Left renal cortex interstitium (tissue), 4 donors: ENCODE measurements around the gene POMT1. TPM values are rescaled to one million over a fixed set of nuclear protein-coding genes. Genes with fewer than 3 reads are reported as not detected.
"Not testable (repeated sequence)": the region's sequence is repeated elsewhere in the genome, so short reads cannot be mapped to it uniquely, and the experiment has no call there.

Source experiments
- DNase-seq, 4 donors: peaks; one replicate each; pipeline ENCODE4 v3.0.0-alpha.2; 2013; ENCODE audit warnings: low read depth in 4 of 4, low spot score in 2 of 4, missing footprints in 1 of 4
- polyA plus RNA-seq, 4 donors: library from polyadenylated mRNA; unstranded; fragments of 120-200 nt; gene quantifications; one replicate each; pipeline ENCODE4 v1.2.1, GENCODE V29; 2013; ENCODE audit not compliant: insufficient read length in 4 of 4

The POMT1 gene, protein sequence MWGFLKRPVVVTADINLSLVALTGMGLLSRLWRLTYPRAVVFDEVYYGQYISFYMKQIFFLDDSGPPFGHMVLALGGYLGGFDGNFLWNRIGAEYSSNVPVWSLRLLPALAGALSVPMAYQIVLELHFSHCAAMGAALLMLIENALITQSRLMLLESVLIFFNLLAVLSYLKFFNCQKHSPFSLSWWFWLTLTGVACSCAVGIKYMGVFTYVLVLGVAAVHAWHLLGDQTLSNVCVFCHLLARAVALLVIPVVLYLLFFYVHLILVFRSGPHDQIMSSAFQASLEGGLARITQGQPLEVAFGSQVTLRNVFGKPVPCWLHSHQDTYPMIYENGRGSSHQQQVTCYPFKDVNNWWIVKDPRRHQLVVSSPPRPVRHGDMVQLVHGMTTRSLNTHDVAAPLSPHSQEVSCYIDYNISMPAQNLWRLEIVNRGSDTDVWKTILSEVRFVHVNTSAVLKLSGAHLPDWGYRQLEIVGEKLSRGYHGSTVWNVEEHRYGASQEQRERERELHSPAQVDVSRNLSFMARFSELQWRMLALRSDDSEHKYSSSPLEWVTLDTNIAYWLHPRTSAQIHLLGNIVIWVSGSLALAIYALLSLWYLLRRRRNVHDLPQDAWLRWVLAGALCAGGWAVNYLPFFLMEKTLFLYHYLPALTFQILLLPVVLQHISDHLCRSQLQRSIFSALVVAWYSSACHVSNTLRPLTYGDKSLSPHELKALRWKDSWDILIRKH
- 10 to 100 TPM; 29.0 to 54.6 (median 43.6) TPM for polyA plus RNA-seq

- peak; percentile 67 to 81 (median 76) for DNase-seq
Observed at GRCh38 chr9:131502781-131503625, at the start of gene POMT1. POMT1 (plus strand) TSS chr9:131502918; CDS start chr9:131504219, 1,301 bp downstream.

DNA sequence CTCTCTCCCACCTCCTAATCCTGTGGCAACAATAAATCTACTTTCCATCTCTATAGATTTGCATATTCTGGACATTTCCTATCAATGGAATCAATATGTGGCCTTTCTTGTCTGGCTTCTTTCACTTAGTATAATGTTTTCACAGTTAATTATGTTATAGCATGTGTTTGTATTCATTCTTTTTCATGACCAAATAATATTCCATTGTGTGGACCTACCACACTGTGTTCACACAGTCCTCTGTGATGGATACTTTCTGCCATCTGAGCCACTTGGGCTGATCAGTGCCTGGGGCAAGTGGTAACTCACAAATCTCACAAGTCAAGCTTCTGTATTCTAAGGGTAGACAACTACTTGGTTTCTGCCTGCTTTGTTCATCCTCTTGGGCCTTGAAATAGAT is 48.7 kb upstream of the POMT1 start:
- DNase-seq: no peak

- DNase-seq: not testable (repeated sequence)
Observed at GRCh38 chr9:131455655-131456054, 47.1 kb upstream of the POMT1 start.

GRCh38 chr9:131457746-131458145 is 45.0 kb upstream of the POMT1 start:
- no peak for DNase-seq

DNA sequence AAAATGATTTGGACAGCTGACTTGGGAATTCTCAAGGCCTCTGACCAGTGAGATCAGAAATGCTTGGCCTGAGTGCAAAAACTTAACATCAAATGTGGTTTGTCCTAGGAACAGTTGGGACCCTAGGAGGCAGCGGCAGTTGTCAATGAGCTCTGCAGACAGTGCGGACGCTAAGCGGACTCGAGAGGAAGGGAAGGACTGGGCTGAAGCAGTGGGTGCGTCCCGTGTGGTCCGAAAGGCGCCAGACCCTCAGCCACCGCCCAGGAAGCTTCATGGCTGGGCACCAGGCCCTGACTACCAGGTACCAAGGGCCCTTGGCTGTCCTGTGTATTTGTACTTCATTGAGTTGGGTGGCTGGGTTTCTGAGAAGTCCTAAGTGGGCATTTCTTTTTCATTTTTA is 43.7 kb upstream of the POMT1 start:
- DNase-seq: no peak

DNA sequence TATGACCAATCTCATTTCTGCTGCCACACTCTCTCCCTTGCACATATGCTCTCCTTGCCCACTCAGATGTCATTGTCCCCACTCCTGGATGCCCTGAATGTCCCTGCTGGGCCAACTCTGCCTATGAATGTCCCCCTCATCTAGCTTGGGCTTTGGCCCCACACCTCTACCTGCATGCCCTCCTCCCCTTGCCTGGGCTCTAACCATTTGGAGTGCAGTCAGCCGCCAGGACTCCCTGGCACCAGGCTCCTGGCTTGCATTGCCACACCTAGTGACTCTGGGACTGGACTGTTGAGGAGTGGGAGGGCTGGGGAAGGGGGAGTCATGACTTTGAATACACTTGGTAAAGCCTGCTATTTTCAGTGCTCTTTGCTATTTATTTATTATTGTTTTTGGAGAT is 41.6 kb upstream of the POMT1 start:
- no peak for DNase-seq

GRCh38 chr9:131464354-131465000 is 38.2 kb upstream of the POMT1 start:
- DNase-seq: no peak

DNA sequence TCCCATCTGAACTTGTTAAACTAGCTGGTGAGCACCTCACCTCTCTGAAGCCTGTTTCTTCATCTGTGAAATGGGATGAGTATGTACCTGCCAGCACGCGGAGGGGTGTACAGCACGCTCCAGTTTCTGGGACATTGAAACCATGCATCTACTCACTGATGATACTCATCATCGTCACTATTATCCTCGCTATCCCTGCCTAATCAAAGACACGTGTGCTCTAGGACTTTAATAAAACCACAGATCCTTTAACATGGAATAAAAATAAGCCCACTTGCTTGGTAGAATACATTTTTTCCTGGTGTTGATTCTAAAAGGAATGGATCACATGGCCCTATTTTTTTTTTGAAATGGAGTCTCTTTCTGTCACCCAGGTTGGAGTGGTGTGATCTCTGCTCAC is 37.3 kb upstream of the POMT1 start:
- no peak for DNase-seq

DNA sequence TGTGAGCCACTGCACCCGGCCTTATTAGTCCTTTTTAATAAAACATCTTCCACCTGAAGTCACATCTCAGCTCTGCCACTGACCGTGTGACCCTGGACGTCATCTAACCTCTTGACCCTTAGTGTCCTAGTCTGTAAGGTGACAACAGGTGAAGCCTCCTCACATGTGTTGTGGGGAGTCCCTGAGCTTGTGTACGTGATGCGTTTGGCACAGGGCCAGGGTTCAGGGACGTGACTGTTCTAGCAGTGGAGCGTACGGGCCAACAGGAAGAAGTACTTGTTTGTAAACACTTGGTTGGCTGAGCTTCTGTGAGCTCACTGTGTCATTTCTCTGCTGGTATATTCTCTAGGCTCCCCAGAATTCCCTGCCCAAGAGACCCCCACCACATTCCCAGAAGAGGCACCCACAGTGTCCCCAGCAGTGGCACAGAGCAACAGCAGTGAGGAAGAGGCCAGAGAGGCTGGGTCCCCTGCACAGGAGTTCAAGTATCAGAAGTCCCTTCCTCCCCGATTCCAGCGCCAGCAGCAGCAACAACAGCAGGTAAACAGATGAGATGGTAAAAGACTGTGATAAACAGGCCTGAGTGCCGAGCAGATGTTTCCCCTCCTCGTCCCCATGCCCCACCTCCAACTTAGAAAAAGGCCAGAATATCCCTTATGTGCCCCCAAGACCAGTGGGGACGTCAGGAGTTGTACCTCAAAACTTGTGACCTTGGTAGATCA is 35.3 kb upstream of the POMT1 start:
- DNase-seq: no peak

DNA sequence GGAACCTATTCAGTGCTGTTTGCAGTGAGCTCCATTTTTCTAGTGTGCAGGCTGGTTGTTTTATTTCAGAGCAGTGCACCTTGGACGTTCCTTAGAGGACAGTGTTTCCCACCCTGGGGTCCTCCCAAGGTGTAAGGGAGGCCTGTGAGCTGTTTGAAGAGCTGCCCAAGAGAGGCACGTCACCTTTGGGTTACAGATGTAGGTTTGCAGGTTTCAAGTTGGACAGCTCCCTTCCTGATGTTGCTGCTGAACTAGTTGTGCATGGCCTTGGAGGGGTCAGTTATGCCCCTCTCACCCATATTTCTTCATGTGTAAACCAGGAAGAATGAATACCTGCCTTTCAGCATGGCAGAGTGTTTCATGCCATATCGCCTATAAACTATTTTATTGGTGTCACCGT is 34.7 kb upstream of the POMT1 start:
- no peak for DNase-seq

DNA sequence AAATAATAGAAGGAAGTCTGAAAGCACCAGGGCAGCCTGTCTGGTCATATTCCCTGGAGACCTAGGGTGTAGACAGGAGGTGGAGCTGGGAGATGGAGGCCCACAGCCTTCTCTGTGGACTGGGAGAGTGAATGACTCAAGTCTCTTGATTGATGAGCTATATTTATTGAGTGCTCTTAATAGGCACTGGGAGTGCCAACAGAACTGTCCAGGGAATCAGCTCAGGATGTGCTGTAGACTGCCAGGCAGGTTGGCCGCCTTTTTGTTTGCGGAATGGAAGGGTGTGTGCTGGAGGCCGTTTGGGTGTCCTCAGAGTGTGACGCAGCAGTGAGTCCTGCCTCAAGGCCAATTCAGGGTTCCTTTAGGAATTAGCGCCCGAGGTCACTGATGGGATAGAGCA is 33.4 kb upstream of the POMT1 start:
- DNase-seq: no peak

DNA sequence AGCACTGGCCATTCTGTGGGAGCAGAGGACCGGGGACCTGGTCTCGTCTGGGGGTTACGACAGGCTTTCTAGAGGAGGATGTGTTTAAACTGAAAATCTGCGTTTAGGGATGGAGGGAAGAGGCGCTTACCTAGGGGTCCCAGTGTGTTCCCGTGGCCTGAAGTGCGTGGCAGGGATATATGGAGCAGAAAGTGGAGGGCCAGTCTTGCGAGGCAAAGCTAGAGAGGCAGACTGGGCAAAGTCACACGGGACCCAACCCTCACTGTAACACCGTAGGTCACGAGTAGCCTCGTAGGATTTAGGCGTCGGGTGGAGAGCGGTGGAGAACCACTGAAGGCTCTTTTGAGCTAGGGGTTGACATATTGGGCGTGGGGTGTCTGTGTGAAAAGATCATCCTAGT is 32.8 kb upstream of the POMT1 start:
- no peak for DNase-seq

DNA sequence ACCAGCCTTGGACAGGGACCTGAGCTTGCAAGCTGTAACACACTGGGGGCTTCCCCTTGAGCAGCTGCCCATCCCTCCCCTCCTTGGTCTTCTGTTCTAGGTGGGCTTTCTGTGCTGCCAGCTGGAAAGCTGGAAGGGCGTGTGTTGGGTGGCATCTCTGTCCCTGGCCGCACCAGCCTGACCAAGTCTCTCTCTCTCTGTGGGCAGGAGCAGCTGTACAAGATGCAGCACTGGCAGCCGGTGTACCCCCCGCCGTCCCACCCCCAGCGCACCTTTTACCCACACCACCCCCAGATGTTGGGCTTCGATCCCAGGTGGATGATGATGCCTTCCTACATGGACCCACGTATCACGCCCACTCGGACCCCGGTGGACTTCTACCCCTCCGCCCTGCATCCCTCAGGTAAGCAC is 32.1 kb upstream of the POMT1 start:
- no peak for DNase-seq

GRCh38 chr9:131472085-131472484 is 30.6 kb upstream of the POMT1 start:
- DNase-seq: not testable (repeated sequence)

DNA sequence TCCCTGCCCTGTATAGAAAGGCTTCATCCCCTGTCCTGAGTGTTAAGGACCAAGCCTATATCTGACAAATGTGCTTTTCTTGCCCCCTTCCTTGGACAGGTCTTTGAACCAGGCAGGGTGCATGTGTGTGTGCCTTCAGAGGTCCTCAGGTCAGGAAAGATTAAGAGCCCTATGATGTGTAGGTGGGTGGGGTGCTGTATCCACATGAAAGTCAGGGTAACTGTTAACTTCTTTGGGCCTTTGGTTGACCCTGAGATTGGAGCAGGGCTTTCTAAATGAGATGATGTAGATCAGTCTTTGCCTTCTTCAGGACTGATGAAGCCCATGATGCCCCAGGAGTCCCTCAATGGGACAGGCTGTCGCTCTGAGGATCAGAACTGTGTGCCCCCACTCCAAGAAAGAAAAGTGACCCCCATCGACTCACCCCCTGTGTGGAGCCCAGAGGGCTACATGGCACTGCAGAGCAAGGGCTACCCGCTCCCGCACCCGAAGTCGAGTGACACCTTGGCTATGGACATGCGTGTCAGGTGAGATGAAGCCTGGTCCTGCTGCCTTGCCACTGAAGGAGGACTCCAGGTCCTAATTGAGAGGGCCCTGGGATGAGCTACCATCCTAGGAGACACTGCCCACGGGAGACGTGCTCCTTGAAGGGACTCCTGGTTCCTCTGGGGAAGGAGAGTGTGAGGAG is 29.4 kb upstream of the POMT1 start:
- no peak for DNase-seq

DNA sequence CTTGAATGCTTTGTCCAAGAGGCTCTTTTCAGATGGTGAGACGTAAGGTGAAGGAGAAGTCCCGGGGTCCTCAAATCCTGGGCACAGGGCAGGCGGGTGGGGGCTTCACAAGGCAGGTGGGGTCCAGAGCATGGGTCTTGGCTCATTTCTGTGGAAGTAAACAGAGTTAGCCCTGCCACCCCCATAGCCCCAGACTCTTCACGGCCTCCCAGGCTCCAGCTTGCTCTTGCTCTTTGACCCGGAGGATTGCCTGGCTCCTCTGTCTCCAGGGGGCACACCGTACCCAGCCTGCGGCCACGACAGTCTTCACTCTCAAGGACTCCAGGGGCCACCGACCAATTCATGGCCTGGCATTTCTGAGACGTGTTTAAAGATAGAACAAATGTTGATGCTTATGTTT is 28.8 kb upstream of the POMT1 start:
- DNase-seq: no peak

DNA sequence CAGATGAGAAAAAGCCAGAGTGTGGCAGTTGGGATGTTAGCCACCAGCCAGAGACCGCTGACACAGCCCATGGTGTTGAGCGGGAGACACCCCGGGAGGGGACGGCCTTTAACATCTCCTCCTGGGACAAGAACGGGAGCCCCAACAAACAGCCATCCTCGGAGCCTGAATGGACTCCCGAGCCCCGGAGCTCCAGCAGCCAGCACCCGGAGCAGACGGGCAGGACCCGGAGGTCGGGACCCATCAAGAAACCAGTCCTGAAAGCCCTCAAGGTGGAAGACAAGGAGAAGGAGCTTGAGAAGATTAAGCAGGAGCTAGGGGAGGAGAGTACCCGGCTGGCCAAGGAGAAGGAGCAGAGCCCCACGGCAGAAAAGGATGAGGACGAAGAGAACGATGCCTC is 28.0 kb upstream of the POMT1 start:
- no peak for DNase-seq

DNA sequence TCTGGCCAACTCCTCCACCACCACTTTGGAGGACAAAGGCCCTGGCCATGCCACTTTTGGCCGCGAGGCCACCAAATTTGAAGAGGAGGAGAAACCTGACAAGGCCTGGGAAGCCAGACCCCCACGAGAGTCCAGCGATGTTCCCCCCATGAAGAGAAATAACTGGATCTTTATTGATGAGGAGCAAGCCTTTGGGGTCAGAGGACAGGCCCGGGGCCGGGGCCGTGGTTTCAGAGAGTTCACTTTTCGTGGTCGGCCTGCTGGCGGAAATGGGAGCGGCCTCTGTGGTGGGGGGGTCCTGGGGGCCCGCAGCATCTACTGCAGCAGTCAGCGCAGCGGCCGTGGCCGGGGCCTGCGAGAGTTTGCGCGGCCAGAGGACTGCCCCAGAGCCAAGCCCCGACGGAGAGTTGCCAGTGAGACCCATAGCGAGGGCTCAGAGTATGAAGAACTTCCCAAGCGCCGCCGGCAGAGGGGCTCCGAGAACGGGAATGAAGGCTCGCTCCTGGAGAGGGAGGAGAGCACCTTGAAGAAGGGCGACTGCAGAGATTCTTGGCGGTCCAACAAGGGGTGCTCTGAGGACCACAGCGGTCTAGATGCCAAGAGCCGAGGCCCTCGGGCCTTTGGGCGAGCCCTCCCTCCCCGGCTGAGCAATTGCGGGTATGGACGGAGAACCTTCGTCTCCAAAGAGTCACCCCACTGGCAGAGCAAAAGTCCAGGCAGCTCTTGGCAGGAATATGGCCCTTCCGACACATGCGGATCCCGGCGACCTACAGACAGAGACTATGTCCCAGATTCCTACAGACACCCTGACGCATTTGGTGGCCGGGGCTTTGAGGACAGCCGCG is 27.4 kb upstream of the POMT1 start:
- DNase-seq: no peak
